ENCODE measurements around the gene SPRYD4. TPM values are rescaled to one million over a fixed set of nuclear protein-coding genes. Genes with fewer than 3 reads are reported as not detected.

SPRYD4 gene
- total and polyA plus RNA-seq, 9 of the 15 experiments (the other 6 are each of a cell fraction or from before 2014, with no cell fraction given): 1.8 to 4.7 (median 2.8) TPM

DNA sequence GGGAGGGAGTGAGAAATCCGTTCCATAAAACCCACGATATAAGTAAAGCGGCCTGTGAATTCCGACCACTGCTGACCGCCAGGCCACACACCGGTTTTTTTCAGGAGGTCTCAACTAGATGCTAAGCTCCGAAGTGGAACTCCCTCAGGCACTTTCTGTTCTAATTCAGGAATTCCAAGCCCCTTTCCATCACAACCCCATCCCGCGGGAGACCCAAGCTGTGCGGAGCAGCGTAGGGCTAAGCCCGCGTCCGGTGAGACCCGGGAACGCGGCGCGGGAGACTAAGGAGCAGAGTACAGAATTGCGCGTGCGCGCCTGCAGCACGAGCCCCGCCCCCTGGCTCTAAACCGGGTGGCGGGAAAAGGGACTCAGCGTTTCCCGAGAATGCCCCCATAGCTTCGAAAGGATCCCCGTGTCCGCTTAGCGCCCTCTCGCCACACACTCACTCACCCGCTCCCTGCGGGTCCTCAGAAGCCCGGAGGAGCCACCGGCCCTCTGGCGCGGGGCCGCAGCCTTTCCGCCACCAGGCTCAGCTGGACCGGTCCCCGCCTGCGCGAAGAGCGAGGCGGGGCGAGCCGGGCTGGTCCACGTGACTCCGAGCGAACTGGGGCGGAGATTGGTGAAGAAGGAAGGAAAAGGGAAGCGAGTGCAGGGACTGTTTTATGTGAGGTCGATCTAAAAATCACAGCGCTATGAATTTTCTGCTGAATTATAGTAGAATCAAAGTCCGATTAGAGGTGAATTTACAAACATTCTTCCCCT is 19.3 kb upstream of the SPRYD4 start, which contains the start of gene TIMELESS (continued):
- TF ChIP-seq, protein P1, sequence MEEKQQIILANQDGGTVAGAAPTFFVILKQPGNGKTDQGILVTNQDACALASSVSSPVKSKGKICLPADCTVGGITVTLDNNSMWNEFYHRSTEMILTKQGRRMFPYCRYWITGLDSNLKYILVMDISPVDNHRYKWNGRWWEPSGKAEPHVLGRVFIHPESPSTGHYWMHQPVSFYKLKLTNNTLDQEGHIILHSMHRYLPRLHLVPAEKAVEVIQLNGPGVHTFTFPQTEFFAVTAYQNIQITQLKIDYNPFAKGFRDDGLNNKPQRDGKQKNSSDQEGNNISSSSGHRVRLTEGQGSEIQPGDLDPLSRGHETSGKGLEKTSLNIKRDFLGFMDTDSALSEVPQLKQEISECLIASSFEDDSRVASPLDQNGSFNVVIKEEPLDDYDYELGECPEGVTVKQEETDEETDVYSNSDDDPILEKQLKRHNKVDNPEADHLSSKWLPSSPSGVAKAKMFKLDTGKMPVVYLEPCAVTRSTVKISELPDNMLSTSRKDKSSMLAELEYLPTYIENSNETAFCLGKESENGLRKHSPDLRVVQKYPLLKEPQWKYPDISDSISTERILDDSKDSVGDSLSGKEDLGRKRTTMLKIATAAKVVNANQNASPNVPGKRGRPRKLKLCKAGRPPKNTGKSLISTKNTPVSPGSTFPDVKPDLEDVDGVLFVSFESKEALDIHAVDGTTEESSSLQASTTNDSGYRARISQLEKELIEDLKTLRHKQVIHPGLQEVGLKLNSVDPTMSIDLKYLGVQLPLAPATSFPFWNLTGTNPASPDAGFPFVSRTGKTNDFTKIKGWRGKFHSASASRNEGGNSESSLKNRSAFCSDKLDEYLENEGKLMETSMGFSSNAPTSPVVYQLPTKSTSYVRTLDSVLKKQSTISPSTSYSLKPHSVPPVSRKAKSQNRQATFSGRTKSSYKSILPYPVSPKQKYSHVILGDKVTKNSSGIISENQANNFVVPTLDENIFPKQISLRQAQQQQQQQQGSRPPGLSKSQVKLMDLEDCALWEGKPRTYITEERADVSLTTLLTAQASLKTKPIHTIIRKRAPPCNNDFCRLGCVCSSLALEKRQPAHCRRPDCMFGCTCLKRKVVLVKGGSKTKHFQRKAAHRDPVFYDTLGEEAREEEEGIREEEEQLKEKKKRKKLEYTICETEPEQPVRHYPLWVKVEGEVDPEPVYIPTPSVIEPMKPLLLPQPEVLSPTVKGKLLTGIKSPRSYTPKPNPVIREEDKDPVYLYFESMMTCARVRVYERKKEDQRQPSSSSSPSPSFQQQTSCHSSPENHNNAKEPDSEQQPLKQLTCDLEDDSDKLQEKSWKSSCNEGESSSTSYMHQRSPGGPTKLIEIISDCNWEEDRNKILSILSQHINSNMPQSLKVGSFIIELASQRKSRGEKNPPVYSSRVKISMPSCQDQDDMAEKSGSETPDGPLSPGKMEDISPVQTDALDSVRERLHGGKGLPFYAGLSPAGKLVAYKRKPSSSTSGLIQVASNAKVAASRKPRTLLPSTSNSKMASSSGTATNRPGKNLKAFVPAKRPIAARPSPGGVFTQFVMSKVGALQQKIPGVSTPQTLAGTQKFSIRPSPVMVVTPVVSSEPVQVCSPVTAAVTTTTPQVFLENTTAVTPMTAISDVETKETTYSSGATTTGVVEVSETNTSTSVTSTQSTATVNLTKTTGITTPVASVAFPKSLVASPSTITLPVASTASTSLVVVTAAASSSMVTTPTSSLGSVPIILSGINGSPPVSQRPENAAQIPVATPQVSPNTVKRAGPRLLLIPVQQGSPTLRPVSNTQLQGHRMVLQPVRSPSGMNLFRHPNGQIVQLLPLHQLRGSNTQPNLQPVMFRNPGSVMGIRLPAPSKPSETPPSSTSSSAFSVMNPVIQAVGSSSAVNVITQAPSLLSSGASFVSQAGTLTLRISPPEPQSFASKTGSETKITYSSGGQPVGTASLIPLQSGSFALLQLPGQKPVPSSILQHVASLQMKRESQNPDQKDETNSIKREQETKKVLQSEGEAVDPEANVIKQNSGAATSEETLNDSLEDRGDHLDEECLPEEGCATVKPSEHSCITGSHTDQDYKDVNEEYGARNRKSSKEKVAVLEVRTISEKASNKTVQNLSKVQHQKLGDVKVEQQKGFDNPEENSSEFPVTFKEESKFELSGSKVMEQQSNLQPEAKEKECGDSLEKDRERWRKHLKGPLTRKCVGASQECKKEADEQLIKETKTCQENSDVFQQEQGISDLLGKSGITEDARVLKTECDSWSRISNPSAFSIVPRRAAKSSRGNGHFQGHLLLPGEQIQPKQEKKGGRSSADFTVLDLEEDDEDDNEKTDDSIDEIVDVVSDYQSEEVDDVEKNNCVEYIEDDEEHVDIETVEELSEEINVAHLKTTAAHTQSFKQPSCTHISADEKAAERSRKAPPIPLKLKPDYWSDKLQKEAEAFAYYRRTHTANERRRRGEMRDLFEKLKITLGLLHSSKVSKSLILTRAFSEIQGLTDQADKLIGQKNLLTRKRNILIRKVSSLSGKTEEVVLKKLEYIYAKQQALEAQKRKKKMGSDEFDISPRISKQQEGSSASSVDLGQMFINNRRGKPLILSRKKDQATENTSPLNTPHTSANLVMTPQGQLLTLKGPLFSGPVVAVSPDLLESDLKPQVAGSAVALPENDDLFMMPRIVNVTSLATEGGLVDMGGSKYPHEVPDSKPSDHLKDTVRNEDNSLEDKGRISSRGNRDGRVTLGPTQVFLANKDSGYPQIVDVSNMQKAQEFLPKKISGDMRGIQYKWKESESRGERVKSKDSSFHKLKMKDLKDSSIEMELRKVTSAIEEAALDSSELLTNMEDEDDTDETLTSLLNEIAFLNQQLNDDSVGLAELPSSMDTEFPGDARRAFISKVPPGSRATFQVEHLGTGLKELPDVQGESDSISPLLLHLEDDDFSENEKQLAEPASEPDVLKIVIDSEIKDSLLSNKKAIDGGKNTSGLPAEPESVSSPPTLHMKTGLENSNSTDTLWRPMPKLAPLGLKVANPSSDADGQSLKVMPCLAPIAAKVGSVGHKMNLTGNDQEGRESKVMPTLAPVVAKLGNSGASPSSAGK (IDR thresholded peaks at IDR 0.05): peak; percentile 94
- TF ChIP-seq KAT8 (IDR thresholded peaks at IDR 0.05; ENCODE audit: low read depth) (no peak), ZBTB8A (IDR thresholded peaks at IDR 0.05; ENCODE audit: partially characterized antibody) (no peak), SIX5 (IDR thresholded peaks at IDR 0.05; ENCODE audit: borderline replicate concordance in 1 of 2, insufficient read depth in 1 of 2, low read depth in 1 of 2, low read length in 2 of 2) (no peak), SAFB (IDR thresholded peaks at IDR 0.05; ENCODE audit: borderline replicate concordance, low read depth, low read length) (no peak), NR3C1 (CRISPR knock-in tag; IDR thresholded peaks at IDR 0.05) (no peak), CC2D1A (IDR thresholded peaks at IDR 0.05) (no peak), PHTF2 (CRISPR knock-in tag; IDR thresholded peaks at IDR 0.05) (no peak), HOXB6 (CRISPR knock-in tag; IDR thresholded peaks at IDR 0.05; ENCODE audit: borderline replicate concordance) (no peak), CXXC5 (CRISPR knock-in tag; IDR thresholded peaks at IDR 0.05) (peak; percentile 91), CHD4 (IDR thresholded peaks at IDR 0.05; ENCODE audit: insufficient read depth, insufficient replicate concordance, low read depth, low read length, poor library complexity, severe bottlenecking) (no peak)
- TF ChIP-seq, protein P2, sequence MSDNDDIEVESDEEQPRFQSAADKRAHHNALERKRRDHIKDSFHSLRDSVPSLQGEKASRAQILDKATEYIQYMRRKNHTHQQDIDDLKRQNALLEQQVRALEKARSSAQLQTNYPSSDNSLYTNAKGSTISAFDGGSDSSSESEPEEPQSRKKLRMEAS (CRISPR knock-in tag; IDR thresholded peaks at IDR 0.05): peak; percentile 89
- TF ChIP-seq, protein P3, sequence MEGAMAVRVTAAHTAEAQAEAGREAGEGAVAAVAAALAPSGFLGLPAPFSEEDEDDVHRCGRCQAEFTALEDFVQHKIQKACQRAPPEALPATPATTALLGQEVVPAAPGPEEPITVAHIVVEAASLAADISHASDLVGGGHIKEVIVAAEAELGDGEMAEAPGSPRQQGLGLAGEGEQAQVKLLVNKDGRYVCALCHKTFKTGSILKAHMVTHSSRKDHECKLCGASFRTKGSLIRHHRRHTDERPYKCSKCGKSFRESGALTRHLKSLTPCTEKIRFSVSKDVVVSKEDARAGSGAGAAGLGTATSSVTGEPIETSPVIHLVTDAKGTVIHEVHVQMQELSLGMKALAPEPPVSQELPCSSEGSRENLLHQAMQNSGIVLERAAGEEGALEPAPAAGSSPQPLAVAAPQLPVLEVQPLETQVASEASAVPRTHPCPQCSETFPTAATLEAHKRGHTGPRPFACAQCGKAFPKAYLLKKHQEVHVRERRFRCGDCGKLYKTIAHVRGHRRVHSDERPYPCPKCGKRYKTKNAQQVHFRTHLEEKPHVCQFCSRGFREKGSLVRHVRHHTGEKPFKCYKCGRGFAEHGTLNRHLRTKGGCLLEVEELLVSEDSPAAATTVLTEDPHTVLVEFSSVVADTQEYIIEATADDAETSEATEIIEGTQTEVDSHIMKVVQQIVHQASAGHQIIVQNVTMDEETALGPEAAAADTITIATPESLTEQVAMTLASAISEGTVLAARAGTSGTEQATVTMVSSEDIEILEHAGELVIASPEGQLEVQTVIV (CRISPR knock-in tag; IDR thresholded peaks at IDR 0.05; ENCODE audit: borderline replicate concordance): no peak

All from K562 (cell line).